Measurements from ENCODE around the gene ACACB. TPM values are rescaled to one million over a fixed set of nuclear protein-coding genes. Genes with fewer than 3 reads are reported as not detected.

ACACB gene
- total RNA-seq, 1 donor from 2014 or later: 130 TPM

DNA sequence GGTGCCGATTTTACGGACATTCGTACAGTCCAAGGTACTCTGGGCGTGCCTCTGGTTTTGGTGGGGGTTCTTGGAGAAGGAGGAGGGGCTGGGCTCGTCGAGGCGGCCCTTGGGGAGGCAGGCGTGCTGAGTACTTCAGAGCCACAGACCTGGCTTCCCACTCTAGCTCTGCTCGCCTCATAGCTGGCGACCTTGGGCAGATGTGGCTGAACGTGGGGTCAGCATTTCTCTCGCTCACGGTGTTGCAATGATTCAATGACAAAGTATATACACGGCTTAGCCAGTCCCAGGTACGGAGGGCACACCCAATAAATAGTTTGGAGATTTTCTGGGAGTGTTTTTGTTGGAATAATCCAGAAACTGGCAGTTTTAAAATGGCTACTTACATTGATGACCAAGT, 117.6 kb downstream of the ACACB start:
- Histone ChIP-seq H3K4me3 (no peak overlapping the region), H3K4me1 (no peaks in the 10 kb centered on the region), H3K9me3 (no peaks in the 10 kb centered on the region), H3K27ac (no peak overlapping the region), H3K36me3 (peaks cover 5 to 65% of the 10 kb centered on the region in 2 donors), H3K27me3 (no peaks in the 10 kb centered on the region)
- intact Hi-C loops (cut with DNase I): no loop called here
- no peak for DNase-seq (ENCODE audit: extremely low spot score in 2 of 2)
- no peak for TF ChIP-seq POLR2AphosphoS5 (IDR thresholded peaks at IDR 0.05; ENCODE audit: insufficient read depth in 1 of 2, low read depth in 1 of 2)
- no peak for TF ChIP-seq POLR2A (IDR thresholded peaks at IDR 0.05)
- TF ChIP-seq, protein P1, sequence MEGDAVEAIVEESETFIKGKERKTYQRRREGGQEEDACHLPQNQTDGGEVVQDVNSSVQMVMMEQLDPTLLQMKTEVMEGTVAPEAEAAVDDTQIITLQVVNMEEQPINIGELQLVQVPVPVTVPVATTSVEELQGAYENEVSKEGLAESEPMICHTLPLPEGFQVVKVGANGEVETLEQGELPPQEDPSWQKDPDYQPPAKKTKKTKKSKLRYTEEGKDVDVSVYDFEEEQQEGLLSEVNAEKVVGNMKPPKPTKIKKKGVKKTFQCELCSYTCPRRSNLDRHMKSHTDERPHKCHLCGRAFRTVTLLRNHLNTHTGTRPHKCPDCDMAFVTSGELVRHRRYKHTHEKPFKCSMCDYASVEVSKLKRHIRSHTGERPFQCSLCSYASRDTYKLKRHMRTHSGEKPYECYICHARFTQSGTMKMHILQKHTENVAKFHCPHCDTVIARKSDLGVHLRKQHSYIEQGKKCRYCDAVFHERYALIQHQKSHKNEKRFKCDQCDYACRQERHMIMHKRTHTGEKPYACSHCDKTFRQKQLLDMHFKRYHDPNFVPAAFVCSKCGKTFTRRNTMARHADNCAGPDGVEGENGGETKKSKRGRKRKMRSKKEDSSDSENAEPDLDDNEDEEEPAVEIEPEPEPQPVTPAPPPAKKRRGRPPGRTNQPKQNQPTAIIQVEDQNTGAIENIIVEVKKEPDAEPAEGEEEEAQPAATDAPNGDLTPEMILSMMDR (IDR thresholded peaks at IDR 0.05): no peak

DNA sequence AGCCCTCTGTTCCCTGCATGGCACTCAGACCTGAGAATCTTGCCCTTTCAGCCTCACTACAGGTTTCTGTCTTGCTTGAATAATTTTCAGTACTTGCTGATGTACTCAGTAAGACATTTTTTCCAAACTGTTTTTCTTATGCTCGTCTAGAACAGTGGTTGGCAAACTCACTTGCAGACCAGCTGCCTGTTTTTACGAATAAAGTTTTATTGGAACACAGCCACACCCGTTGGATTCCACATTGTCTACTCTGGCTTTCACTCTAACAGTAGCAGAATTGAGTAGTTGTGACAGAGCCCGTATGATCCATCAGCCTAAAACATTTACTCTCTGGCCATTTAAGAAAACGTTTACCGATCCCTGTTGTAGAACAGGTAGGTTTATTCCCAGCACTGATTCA, 119.9 kb downstream of the ACACB start:
- intact Hi-C loops (cut with DNase I): no loop called here
- H3K36me3 ChIP-seq: peaks cover 5 to 72% of the 10 kb centered on the region in 2 donors
- no peaks in the 10 kb centered on the region for H3K9me3 ChIP-seq
- no peak for TF ChIP-seq POLR2A (IDR thresholded peaks at IDR 0.05)
- no peak for TF ChIP-seq POLR2AphosphoS5 (IDR thresholded peaks at IDR 0.05; ENCODE audit: insufficient read depth in 1 of 2, low read depth in 1 of 2)
- TF ChIP-seq, protein P1 (IDR thresholded peaks at IDR 0.05): no peak
- H3K4me3 ChIP-seq: no peak overlapping the region
- no peaks in the 10 kb centered on the region for H3K4me1 ChIP-seq
- no peak overlapping the region for H3K27ac ChIP-seq
- DNase-seq (ENCODE audit: extremely low spot score in 2 of 2): no peak
- H3K27me3 ChIP-seq: no peaks in the 10 kb centered on the region

DNA sequence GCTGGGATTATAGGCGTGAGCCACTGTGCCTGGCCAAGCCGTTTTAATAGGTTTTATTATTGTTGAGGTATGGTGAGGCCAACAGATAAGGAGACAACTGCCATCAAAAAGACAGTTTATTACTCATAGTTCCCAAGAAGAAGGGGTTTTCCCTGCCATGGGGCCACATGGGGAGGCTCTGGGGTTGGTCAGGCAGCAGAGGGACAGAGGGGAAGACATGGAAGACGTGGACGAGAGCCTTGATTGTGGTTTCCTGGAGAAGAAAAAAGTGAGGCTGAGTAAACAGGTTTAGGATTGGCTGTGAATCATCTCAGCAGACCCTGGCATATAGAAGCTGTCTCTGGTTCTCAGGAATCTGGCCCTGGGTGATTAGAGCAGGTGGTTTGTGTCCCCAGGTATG, 122.8 kb downstream of the ACACB start:
- Histone ChIP-seq H3K36me3 (peaks cover 3 to 72% of the 10 kb centered on the region in 2 donors), H3K9me3 (no peaks in the 10 kb centered on the region), H3K27ac (no peak overlapping the region), H3K4me3 (no peak overlapping the region), H3K27me3 (no peaks in the 10 kb centered on the region), H3K4me1 (no peaks in the 10 kb centered on the region)
- DNase-seq (ENCODE audit: extremely low spot score in 2 of 2): no peak
- intact Hi-C loops (cut with DNase I): no loop called here
- TF ChIP-seq POLR2A (IDR thresholded peaks at IDR 0.05) (no peak), POLR2AphosphoS5 (IDR thresholded peaks at IDR 0.05; ENCODE audit: insufficient read depth in 1 of 2, low read depth in 1 of 2) (no peak)
- TF ChIP-seq, protein P1 (IDR thresholded peaks at IDR 0.05): no peak

DNA sequence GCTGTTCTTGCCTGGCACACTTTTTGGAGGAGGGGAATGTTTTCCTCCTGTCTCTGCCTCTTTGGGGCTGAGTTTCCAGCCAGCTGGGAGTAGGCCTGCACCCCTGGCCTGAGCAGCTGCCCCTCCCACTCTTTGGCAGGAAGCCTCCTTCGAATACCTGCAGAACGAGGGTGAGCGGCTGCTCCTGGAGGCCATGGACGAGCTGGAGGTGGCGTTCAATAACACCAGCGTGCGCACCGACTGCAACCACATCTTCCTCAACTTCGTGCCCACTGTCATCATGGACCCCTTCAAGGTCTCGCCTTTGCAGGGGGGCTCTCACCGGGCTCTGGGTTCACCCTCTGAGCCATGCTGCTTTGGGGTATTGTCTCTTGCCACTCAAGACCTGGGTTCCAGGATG, 123.3 kb downstream of the ACACB start:
- Histone ChIP-seq H3K36me3 (peaks cover 0 to 72% of the 10 kb centered on the region in 2 donors), H3K4me1 (no peaks in the 10 kb centered on the region), H3K27me3 (no peaks in the 10 kb centered on the region), H3K9me3 (no peaks in the 10 kb centered on the region), H3K27ac (no peak overlapping the region), H3K4me3 (no peak overlapping the region)
- no peak for DNase-seq (ENCODE audit: extremely low spot score in 2 of 2)
- intact Hi-C loops (cut with DNase I): no loop called here
- no peak for TF ChIP-seq POLR2AphosphoS5 (IDR thresholded peaks at IDR 0.05; ENCODE audit: insufficient read depth in 1 of 2, low read depth in 1 of 2)
- no peak for TF ChIP-seq POLR2A (IDR thresholded peaks at IDR 0.05)
- TF ChIP-seq, protein P1 (IDR thresholded peaks at IDR 0.05): no peak

DNA sequence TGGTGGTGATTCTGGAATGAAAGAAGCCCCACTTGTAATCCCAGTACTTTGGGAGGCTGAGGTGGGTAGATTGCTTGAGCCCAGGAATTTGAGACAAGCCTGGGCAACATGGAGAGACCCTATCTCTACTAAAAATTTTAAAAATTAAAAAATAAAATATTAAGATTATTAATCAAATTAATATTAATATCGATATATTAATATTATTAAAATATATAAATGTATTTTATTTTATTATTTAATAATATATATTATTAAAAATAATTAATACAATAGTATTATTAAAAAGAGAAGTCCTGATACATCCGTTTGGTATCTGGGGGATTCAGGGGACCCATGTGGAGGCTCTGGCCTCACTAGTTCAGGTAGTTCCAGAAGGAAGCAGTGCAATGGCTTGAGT, 124.0 kb downstream of the ACACB start:
- H3K36me3 ChIP-seq: peaks cover 0 to 67% of the 10 kb centered on the region in 2 donors
- H3K4me1 ChIP-seq: no peaks in the 10 kb centered on the region
- TF ChIP-seq, protein P1 (IDR thresholded peaks at IDR 0.05): no peak
- no peak overlapping the region for H3K4me3 ChIP-seq
- H3K27ac ChIP-seq: no peak overlapping the region
- no peak for DNase-seq (ENCODE audit: extremely low spot score in 2 of 2)
- intact Hi-C loops (cut with DNase I): no loop called here
- H3K9me3 ChIP-seq: no peaks in the 10 kb centered on the region
- no peaks in the 10 kb centered on the region for H3K27me3 ChIP-seq

Data from vagina (tissue), 2 donors.